K562 (cell line): ENCODE results near the gene RAB7A. TPM values are rescaled to one million over a fixed set of nuclear protein-coding genes. Genes with fewer than 3 reads are reported as not detected.

Experiments used
- BRF1 ChIP-seq: IDR thresholded peaks from 3 replicates; pipeline ENCODE4 v1.6.1; 2011; ENCODE audit warnings: borderline replicate concordance, mild to moderate bottlenecking; ENCODE audit not compliant: insufficient read length; ENCODE audit errors: extremely low read depth
- CHD4 ChIP-seq: fragments of 200-600 bp; sonication (generic); IDR thresholded peaks from 3 replicates; pipeline ENCODE4 v1.6.1; 2012; ENCODE audit warnings: low read depth, mild to moderate bottlenecking, mixed read lengths, low read length, inconsistent platforms; ENCODE audit not compliant: insufficient read depth, insufficient replicate concordance, poor library complexity, severe bottlenecking
- CTCF ChIP-seq, 3 experiments: IDR thresholded peaks in 2 of 3; conservative IDR thresholded peaks in 1 of 3; 2 replicates each; pipeline ENCODE4 v1.5.1; 2011 to 2012; ENCODE audit warnings: low read length in 3 of 3, mild to moderate bottlenecking in 3 of 3, control low read depth in 2 of 3, improper control_type of control experiment in 1 of 3, inconsistent platforms in 1 of 3, low read depth in 1 of 3, mixed read lengths in 1 of 3, moderate library complexity in 1 of 3; ENCODE audit not compliant: insufficient read depth in 2 of 3
- ESRRB ChIP-seq: fragments of 250-450 bp; sonication (Bioruptor Pico); IDR thresholded peaks from 2 replicates; pipeline ENCODE4 v1.5.0; 2020; ENCODE audit warnings: mild to moderate bottlenecking, moderate library complexity, borderline replicate concordance
- GTF2E2 ChIP-seq: fragments of 200-800 bp; sonication (Bioruptor generic); IDR thresholded peaks from 2 replicates; pipeline ENCODE4 v1.6.1; 2016; ENCODE audit warnings: missing genetic modification characterization, missing compliant biosample characterization
- GTF2F1 ChIP-seq: IDR thresholded peaks from 2 replicates; pipeline ENCODE4 v1.6.1; 2011; ENCODE audit warnings: low read depth, low read length, improper control_type of control experiment
- HIVEP1 ChIP-seq: fragments of 250-450 bp; sonication (Bioruptor Pico); IDR thresholded peaks from 2 replicates; pipeline ENCODE4 v1.4.0; 2020; ENCODE audit warnings: mild to moderate bottlenecking
- KLF13 ChIP-seq: fragments of 450-650 bp; IDR thresholded peaks from 2 replicates; pipeline ENCODE4 v1.6.1; 2016; ENCODE audit warnings: missing genetic modification characterization, low read depth, mild to moderate bottlenecking, missing compliant biosample characterization, moderate library complexity, borderline replicate concordance
- MCM5 ChIP-seq: fragments of 450-650 bp; IDR thresholded peaks from 2 replicates; pipeline ENCODE4 v1.6.1; 2016; ENCODE audit warnings: low read depth
- MED1 ChIP-seq: sonication (generic); formaldehyde crosslinking; IDR thresholded peaks from 2 replicates; pipeline ENCODE4 v1.8.1; 2023; ENCODE audit warnings: missing genetic modification reagents, borderline replicate concordance
- RNF2 ChIP-seq: sonication (generic); IDR thresholded peaks from 2 replicates; pipeline ENCODE4 v1.6.1; 2016
- SMAD4 ChIP-seq: fragments of 250-450 bp; sonication (Bioruptor Pico); conservative IDR thresholded peaks from 2 replicates; pipeline ENCODE4 v1.8.0; 2021; ENCODE audit warnings: inconsistent platforms, mild to moderate bottlenecking, moderate library complexity
- SMARCB1 ChIP-seq: IDR thresholded peaks from 2 replicates; pipeline ENCODE4 v1.6.1; 2011; ENCODE audit warnings: improper control_type of control experiment, low read depth; ENCODE audit not compliant: insufficient read length
- STAT5A ChIP-seq: IDR thresholded peaks from 2 replicates; pipeline ENCODE4 v1.6.1; 2012; ENCODE audit warnings: low read length, inconsistent platforms, borderline replicate concordance
- SUPT5H ChIP-seq: fragments of 450-650 bp; IDR thresholded peaks from 2 replicates; pipeline ENCODE4 v1.6.1; 2016
- TGIF2 ChIP-seq: sonication (generic); formaldehyde crosslinking; IDR thresholded peaks from 2 replicates; pipeline ENCODE4 v1.8.1; 2022; ENCODE audit warnings: mild to moderate bottlenecking, missing genetic modification reagents, moderate library complexity
- THAP7 ChIP-seq: fragments of 250-450 bp; sonication (Bioruptor Pico); IDR thresholded peaks from 2 replicates; pipeline ENCODE4 v1.5.0; 2021
- TRIM28 ChIP-seq: fragments of 450-650 bp; IDR thresholded peaks from 2 replicates; pipeline ENCODE4 v1.6.1; 2017
- VEZF1 ChIP-seq: fragments of 200-800 bp; sonication (Bioruptor generic); IDR thresholded peaks from 2 replicates; pipeline ENCODE4 v1.6.1; 2017; ENCODE audit warnings: missing genetic modification characterization, missing compliant biosample characterization
- ZKSCAN8 ChIP-seq: fragments of 200-800 bp; sonication (Bioruptor generic); IDR thresholded peaks from 2 replicates; pipeline ENCODE4 v1.6.1; 2016; ENCODE audit warnings: missing genetic modification characterization, missing compliant biosample characterization
- ZNF133 ChIP-seq: fragments of 250-450 bp; sonication (Bioruptor Pico); IDR thresholded peaks from 2 replicates; pipeline ENCODE4 v1.4.0; 2020; ENCODE audit warnings: mild to moderate bottlenecking
- ZNF280B ChIP-seq: fragments of 250-450 bp; sonication (Bioruptor Pico); IDR thresholded peaks from 2 replicates; pipeline ENCODE4 v1.5.1; 2021; ENCODE audit warnings: mild to moderate bottlenecking
- ZNF354B ChIP-seq: fragments of 250-450 bp; sonication (Bioruptor Pico); IDR thresholded peaks from 2 replicates; pipeline ENCODE4 v1.4.0; 2020
- ZNF561 ChIP-seq: fragments of 450-650 bp; formaldehyde crosslinking; conservative IDR thresholded peaks from 2 replicates; pipeline ENCODE4 v1.4.0; 2020; ENCODE audit warnings: mild to moderate bottlenecking, moderate library complexity
- ZNF586 ChIP-seq: fragments of 450-650 bp; formaldehyde crosslinking; conservative IDR thresholded peaks from 2 replicates; pipeline ENCODE4 v1.4.0; 2020; ENCODE audit warnings: mild to moderate bottlenecking, moderate library complexity
- polyA plus RNA-seq, 8 experiments: library from polyadenylated mRNA; depleted of rRNA in 4 of 8; stranded (reverse) in 5 of 8; unstranded in 3 of 8; fragments of >200 nt; fragmentation: Nextera tagmentation in 2 of 8; fragmentation: Illumina TruSeq in 1 of 8; extraction: Ambion mirVana in 2 of 8; extraction: Trizol in 1 of 8; gene quantifications; 2 replicates each; pipeline versions ENCODE4 v1.2.1 to v1.2.3, GENCODE V29; 2011 to 2014; ENCODE audit warnings: inconsistent platforms in 1 of 8, missing spikeins in 1 of 8
- total RNA-seq, 7 experiments: library from RNA; depleted of rRNA in 6 of 7; stranded (reverse); fragments of >200 nt in 6 of 7; fragmentation: Illumina TruSeq in 2 of 7; extraction: Trizol in 2 of 7; gene quantifications; 2 replicates each; pipeline versions ENCODE4 v1.2.1 to v1.2.3, GENCODE V29; 2011 to 2021; ENCODE audit warnings: low replicate concordance in 1 of 7

RAB7A gene
- total and polyA plus RNA-seq, 9 of the 15 experiments (the other 6 are each of a cell fraction or from before 2014, with no cell fraction given): 30.9 to 204 (median 72.8) TPM

GRCh38 chr3:128845778-128846485 lies 119.9 kb downstream of the RAB7A start (continued):
- TF ChIP-seq GTF2E2 (tag) (no peak), HIVEP1 (CRISPR knock-in tag) (no peak), GTF2F1 (no peak), BRF1 (no peak), SMARCB1 (no peak), STAT5A (no peak), SUPT5H (no peak), CTCF (IDR thresholded peaks at IDR 0.05 in 2 of 3, conservative IDR thresholded peaks at IDR 0.05 in 1 of 3; ENCODE audit: insufficient read depth in 2 of 3, low read depth in 1 of 3, low read length in 3 of 3) (peak; percentile 60 to 82 (median 71)), ZNF280B (CRISPR knock-in tag) (no peak), ZNF133 (no peak), ZNF561 (CRISPR knock-in tag) (no peak), SMAD4 (CRISPR knock-in tag) (peak; percentile 75), RNF2 (peak; percentile 66; the same call in 1 of the 2 replicates), TRIM28 (no peak), ESRRB (CRISPR knock-in tag) (no peak), THAP7 (CRISPR knock-in tag) (no peak), VEZF1 (CRISPR knock-in tag) (peak; percentile 71), ZNF354B (CRISPR knock-in tag) (no peak), ZNF586 (CRISPR knock-in tag) (no peak), ZKSCAN8 (CRISPR knock-in tag) (no peak), MED1 (CRISPR knock-in tag) (no peak), MCM5 (no peak), TGIF2 (CRISPR knock-in tag) (no peak), CHD4 (no peak), KLF13 (tag) (peak; percentile 31; the same call in 1 of the 2 replicates)
